Non-pigmented ciliary epithelial cell (primary cell): Measurements from ENCODE around the gene CDH4.

Experiments used
- DNase-seq: peaks from one replicate; pipeline ENCODE4 v3.0.0-alpha.2; 2010; ENCODE audit warnings: low read depth

CDH4 gene

DNA sequence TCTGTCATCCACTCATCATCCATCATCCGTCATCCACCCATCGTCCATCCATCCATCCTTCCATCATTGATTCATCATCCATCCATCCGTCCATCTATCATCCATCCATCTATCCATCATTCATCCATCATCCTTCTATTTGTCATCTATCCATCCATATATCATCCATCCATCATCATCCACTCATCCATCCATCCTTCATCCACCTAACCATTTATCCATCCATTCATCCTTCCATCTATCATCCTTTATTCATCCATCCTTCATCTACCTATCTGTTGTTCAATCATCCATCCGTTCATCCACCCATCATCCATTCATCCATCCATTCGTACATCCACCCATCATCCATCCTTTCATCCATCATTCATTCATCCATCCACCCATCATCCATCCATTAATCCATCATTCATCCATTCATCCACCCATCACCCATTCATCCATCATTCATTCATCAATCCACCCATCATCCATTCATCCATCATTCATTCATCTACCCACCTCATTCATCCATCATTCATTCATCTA, 266.4 kb downstream of the CDH4 start:
- no peak for DNase-seq

DNA sequence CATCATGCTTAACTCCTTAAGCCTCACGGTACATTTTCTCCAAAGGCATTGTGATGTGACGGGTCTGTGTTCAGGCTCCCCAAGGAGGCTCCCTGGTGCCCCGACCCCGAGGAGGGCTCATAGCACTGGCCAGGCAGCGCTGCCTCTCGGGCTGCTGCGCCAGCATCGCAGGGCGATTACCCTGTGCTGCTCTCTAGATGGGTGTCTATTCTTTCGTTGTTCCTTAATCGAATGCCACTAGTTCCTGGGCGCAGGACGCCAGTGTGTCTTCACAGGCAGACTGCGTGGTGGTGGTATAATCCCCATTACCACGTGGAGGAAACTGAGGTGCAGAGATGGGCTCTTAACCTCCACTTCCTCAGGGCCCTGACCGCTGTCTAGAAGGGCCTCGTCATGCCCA, 267.4 kb downstream of the CDH4 start:
- no peak for DNase-seq

DNA sequence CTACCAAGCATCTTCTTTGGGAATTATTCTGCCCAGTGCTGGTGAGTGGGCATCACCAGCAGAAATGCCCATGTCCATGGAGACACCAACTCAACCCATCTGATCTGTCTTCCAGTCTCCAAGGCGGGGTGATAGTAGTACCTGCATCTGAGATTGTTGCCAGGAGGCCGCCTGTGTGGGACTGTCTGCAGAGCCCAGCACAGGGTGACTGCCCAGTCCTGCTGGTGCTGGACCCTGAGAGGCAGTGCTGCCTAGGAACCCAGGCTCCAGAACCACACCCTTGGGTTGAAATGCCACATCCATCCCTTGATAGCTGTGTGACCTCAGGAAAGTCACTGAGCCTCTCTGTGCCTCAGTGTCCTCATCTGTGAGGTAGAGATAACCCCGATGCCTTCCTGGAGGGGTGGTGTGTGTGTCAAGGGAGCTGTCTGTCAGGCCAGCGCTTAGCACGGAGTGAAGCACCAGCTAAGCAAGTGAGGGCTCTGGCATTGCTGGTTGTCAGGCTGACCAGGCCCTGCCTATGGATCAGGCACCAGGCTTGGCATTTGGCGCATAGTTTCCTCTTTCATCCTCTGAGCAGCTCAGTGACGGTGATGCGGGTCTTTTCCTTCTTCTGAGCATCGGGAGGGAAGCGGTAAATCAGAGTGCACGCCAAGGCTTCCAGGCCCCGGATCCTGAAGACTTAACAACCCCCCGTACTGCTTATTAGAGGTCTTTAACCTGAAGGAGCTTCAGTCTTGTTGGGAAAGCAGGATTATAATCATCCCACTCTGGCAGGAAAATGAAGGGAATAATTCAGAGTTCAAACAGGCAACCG, 268.2 kb downstream of the CDH4 start:
- DNase-seq = no peak

DNA sequence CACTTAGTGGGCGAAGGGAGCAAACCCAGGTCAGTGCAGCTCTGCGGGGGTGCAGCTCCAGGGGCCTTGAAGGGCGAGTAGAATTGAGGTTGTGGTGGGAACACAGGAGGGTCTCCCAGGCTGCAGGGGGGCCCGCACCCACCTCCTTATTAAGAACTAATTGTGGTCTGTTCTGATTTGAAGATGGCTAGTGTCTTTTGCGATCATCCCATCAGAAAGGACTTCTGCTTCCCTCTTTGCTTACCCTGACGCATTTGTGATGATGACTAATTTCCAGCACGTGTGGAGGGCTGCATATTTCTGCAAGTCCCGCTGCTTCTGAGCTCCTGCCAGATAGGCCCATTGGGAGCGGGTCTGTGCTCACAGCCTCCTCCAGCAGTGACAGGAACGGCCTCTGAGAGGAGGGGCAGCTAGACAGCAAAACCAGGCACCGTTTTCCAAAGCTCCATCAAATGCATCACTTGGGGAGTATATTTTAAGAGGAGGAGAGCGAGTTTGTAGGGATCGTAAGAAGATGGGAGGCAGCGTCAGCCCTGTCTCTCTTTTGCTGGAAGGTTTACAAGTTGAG, 268.9 kb downstream of the CDH4 start:
- DNase-seq = peak; percentile 31

GRCh38 chr20:61521687-61522420, 269.8 kb downstream of the CDH4 start:
- no peak for DNase-seq

DNA sequence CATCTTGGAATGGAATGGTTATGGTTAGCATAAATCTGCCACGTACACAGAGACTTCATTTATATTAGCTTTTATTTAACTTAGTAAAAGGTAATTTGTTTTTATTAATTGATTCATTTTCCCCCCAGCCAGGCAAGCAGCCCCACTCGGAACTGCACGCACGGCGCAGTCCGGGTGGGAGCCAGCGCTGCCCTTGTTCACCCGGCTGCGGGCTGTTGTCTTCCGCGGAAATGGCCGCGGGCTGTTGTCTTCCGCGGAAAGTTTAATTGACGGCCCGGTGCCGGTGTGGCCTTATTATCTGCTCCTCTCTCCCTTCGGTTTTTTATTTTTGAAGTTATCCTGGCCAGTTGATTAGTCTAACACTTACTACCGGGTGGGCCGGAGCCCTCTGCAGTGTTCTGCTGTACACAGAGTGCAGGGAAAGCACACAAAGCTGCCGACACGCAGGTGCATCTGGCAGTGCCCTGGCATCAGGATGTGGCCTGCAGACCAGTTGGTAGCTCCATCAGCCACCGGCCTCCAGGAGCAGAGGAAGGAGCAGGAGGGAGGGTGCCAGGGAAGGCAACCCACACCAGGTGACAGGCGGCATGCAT, 270.5 kb downstream of the CDH4 start:
- no peak for DNase-seq

GRCh38 chr20:61523145-61523544, 271.1 kb downstream of the CDH4 start:
- DNase-seq = no peak

GRCh38 chr20:61524951-61525666, 273.0 kb downstream of the CDH4 start:
- DNase-seq = no peak

DNA sequence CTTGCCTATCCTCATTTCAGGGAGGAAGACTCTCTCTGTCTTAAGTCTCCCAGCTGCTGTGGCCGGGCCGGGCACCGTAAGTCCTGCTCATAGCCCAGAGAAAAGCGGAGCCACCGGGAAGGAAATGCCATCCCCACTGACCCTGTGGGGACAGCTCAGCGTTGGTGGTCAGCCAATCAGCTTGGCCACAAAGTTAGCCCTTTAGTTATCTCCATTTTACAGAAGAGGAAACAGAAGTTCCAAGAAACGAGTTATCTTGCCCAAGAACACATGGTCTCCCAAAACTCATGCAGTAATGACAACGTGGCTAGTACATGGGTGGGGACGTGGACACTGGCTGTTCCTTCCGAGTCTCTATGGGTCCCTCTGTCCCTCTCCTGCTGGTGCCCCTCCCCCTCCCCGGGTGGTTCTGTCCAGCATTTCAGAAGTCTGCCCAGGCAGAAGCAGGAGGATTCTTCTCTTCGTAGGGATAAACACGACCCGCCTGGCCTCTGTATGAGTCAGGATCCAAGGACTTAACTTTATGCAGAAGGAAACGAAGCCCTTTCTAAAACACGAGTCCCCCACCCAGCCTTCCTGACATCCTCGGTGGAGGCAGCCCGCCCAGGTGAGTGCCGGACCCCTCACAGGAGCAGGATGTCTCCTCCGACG, 273.8 kb downstream of the CDH4 start:
- no peak for DNase-seq

- no peak for DNase-seq
Observed at GRCh38 chr20:61526907-61527306, 274.8 kb downstream of the CDH4 start.

DNA sequence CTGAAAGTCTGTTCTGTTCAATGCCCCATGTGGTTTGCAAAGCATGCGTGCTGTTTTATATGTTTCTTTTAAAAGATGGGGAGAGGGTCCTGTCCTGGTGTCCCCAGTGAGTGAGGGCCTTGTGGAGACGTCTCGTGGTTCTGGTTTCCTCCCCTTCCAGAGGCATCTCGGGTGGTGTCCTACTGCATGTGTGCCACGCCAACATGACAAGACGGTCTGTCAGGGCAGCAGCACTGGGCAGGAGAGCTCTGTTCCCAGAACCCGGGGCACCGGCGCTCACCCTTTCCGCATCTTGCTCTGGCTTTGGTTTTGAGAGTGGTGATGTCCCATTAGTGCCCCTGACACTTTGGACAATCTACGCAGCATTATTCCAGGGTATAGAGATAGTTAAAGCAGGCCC, 275.6 kb downstream of the CDH4 start:
- no peak for DNase-seq

DNA sequence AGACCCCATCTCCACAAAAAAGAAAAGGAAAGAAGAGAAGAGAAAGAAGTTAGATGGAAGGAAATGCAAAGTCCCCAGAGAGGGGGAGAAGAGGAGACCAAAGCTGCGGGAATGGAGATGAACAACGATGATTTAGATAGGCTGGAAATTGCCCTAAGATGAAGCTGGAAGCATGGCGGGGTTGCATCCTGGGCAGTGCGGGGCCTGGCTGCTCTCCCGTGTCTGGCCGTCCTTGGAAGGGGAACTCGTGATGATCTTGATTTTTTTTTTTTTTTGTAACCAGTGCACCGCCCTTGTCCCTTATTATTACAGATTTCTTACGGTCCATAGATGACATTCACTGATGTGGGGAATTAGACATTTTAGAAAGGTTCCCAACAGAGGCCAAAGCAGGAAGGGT, 276.5 kb downstream of the CDH4 start:
- DNase-seq = no peak

DNA sequence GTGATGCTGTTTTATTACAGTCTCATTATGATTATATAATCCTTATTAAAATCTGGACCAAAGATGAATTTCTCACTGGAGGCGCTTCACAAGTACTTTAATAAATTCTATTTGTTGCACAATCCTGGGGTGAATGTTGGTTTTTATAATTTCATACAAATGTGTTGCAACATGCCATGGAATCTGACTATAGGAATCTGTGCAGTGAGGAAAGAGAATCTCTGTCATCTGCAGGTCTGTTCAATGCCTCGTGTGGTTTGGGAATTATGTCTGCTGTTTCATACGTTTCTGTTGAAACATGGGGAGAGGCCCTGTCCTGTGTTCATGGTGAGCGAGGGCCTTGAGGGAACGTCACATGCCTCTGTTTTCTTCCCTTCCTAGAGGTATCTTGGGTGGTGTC, 277.3 kb downstream of the CDH4 start:
- DNase-seq = no peak

GRCh38 chr20:61531553-61532345, 279.7 kb downstream of the CDH4 start:
- no peak for DNase-seq

- DNase-seq = no peak
Observed at GRCh38 chr20:61532736-61533135, 280.7 kb downstream of the CDH4 start.

DNA sequence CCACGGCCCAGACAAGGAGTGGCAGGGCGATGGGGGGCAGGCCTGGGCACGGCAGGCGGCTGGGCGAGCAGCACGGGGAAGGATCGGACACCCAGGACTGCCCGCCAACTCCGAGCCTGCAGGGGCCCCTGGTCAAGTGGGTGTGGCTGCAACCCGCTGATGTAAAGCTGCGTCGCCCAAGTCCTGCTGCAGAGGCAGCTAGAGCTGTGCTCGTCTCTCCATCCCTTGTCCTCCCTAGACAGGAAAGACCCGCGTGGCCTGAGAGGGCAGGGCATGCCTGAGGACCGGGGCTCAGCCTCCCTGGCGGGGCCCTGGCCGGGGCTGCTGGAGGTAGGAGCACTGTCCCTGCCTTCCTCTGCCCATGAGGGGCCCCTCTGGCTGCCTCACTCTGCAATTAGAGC, 281.2 kb downstream of the CDH4 start:
- DNase-seq = no peak

GRCh38 chr20:61534346-61534745, 282.3 kb downstream of the CDH4 start:
- no peak for DNase-seq

DNA sequence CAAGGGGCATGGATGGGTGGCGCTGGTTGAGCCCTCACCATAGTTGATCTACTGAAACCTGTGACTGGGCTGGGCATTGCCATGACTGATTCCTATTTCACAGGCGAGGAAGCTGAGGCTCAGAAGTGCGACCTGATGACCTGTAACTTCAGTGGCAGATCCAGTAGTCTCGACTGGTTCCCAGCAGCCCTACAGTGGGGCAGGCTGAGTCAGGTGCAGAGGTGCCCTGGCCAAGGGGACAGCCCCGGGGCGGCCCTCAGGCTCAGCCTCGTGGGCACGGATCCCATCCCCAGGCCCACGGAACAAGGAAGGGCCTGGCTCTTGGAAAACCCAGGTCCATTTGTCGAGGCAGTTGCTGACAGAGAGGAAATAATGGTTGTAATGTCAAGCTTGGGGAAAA, 283.0 kb downstream of the CDH4 start:
- no peak for DNase-seq

- no peak for DNase-seq
Observed at GRCh38 chr20:61535536-61535935, 283.5 kb downstream of the CDH4 start.

DNA sequence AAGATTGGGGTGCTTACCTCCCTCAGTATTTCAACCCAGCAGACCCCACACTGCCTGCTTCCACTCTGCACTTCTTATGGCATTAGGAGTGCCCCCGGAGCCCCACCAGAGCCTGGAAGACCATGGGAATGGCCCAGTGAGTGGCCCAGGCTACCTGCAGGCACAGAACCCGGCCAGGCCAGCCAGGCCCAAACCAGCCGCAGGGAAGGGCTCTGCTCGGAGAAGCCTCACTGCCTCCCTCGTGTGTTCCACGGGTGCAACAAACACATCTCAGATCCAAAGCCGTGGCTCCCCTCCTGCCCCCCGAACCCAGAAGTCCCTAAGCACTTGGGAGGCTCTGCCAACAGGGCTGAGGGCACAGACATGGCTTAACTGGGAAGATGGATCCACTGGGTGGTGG, 283.9 kb downstream of the CDH4 start:
- no peak for DNase-seq

DNA sequence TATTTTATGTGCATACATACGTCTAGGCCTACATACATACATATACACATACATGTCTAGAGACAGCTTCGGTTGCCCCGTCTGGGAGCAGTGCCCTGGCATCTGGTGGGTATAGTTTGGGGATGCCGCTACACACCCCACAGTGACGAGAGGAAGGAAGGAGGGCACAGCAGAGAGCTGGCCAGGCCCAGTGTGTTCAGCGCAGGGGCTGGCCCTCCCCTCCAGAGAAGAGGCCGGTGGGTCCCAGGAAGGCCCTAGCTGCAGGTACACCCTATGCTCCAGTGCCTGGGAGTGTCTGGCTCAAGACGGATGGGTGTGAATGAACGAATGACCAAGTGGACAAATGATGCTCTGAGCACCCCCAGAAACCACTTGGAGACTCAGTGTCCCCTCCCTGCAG, 284.6 kb downstream of the CDH4 start:
- no peak for DNase-seq
